Measurements from ENCODE around the gene CA14. TPM values are rescaled to one million over a fixed set of nuclear protein-coding genes. Genes with fewer than 3 reads are reported as not detected.
A peak's percentile ranks its signal among the peaks of the same experiment; 100 is the strongest.
"Not testable (repeated sequence)": the region's sequence is repeated elsewhere in the genome, so short reads cannot be mapped to it uniquely, and the experiment has no call there.

Gene CA14
- total RNA-seq, 1 experiment from 2014 or later = not detected

- Histone ChIP-seq H3K36me3 (ENCODE audit: control insufficient read depth, insufficient read depth, low read length) (peaks cover 8% of the 10 kb centered on the region; the same call in 1 of the 2 replicates), H3K27ac (ENCODE audit: low read length) (peak within 1 kb of the TSS; percentile 92), H3K4me3 (ENCODE audit: low read depth in 2 of 2, low read length in 2 of 2) (peak within 1 kb of the TSS; percentile 78 to 90), H3K27me3 (ENCODE audit: control insufficient read depth, insufficient read depth, low read length) (no peaks in the 10 kb centered on the region), H3K4me1 (ENCODE audit: control insufficient read depth, insufficient read depth, low read length) (peaks cover 17% of the 10 kb centered on the region), H3K9me3 (ENCODE audit: control insufficient read depth, insufficient read depth, low read depth, low read length) (no peaks in the 10 kb centered on the region)
- intact Hi-C loops (cut with micrococcal nuclease; ENCODE audit: unreplicated experiment) (no loop called here), in situ Hi-C loops (cut with HindIII; ENCODE audit: low pct_unique_long_range_greater_than_20kb, low sequenced_read_pairs) (no loop called here)
- BruUV-seq (replicated peaks) = no TSS peak
- ATAC-seq (peak; percentile 92), DNase-seq (ENCODE audit: low read depth, low spot score) (peak; percentile 98)
- POLR2A ChIA-PET = interaction anchor here (0.6 kb wide), 1 partner anchor 136 kb away, joined by 5 read pairs; no protein-coding TSS in a partner anchor
- TF ChIP-seq TCF7L2 (IDR thresholded peaks at IDR 0.05; ENCODE audit: low read depth, low read length) (no peak; the same call in 1 of the 2 replicates), REST (IDR thresholded peaks at IDR 0.05; ENCODE audit: insufficient read depth in 1 of 2, low read depth in 2 of 2, low read length in 1 of 2) (peak; percentile 35 to 75; a peak in 2 of 4 replicates), SIN3A (IDR thresholded peaks at IDR 0.05; ENCODE audit: borderline replicate concordance, insufficient read depth, low read depth, low read length) (peak; percentile 85), CTCF (IDR thresholded peaks at IDR 0.05) (no peak), POLR2AphosphoS5 (IDR thresholded peaks at IDR 0.05; ENCODE audit: low read depth, low read length) (peak; percentile 98)
- CTCF ChIA-PET = no interaction called here
Observed at GRCh38 chr1:150235852-150236613, 21.5 kb upstream of the CA14 start, which contains the start of gene ANP32E. TSS of gene ANP32E (minus strand) at chr1:150236112. CDS start at chr1:150235786, 326 bp downstream.

GRCh38 chr1:150236614-150237100, 20.9 kb upstream of the CA14 start:
- Histone ChIP-seq H3K9me3 (ENCODE audit: control insufficient read depth, insufficient read depth, low read depth, low read length) (no peaks in the 10 kb centered on the region), H3K27ac (ENCODE audit: low read length) (peak overlapping the region; percentile 92), H3K27me3 (ENCODE audit: control insufficient read depth, insufficient read depth, low read length) (no peaks in the 10 kb centered on the region), H3K4me1 (ENCODE audit: control insufficient read depth, insufficient read depth, low read length) (peaks cover 17% of the 10 kb centered on the region), H3K36me3 (ENCODE audit: control insufficient read depth, insufficient read depth, low read length) (peaks cover 8% of the 10 kb centered on the region; the same call in 1 of the 2 replicates), H3K4me3 (ENCODE audit: low read depth in 2 of 2, low read length in 2 of 2) (peak overlapping the region; percentile 78 to 90)
- intact Hi-C loops (cut with micrococcal nuclease; ENCODE audit: unreplicated experiment) (no loop called here), in situ Hi-C loops (cut with HindIII; ENCODE audit: low pct_unique_long_range_greater_than_20kb, low sequenced_read_pairs) (no loop called here)
- ChIA-PET POLR2A (no interaction called here), CTCF (no interaction called here)
- ATAC-seq (no peak), DNase-seq (ENCODE audit: low read depth, low spot score) (no peak)
- TF ChIP-seq CTCF (IDR thresholded peaks at IDR 0.05) (no peak), POLR2AphosphoS5 (IDR thresholded peaks at IDR 0.05; ENCODE audit: low read depth, low read length) (no peak), REST (IDR thresholded peaks at IDR 0.05; ENCODE audit: insufficient read depth in 1 of 2, low read depth in 2 of 2, low read length in 1 of 2) (no peak), TCF7L2 (IDR thresholded peaks at IDR 0.05; ENCODE audit: low read depth, low read length) (no peak), SIN3A (IDR thresholded peaks at IDR 0.05; ENCODE audit: borderline replicate concordance, insufficient read depth, low read depth, low read length) (no peak)
- no TSS peak for BruUV-seq (replicated peaks)

GRCh38 chr1:150237176-150237575, 20.4 kb upstream of the CA14 start:
- H3K9me3 ChIP-seq (ENCODE audit: control insufficient read depth, insufficient read depth, low read depth, low read length); intact Hi-C loops (cut with micrococcal nuclease; ENCODE audit: unreplicated experiment); DNase-seq (ENCODE audit: low read depth, low spot score); H3K4me3 ChIP-seq (ENCODE audit: low read depth in 2 of 2, low read length in 2 of 2); H3K36me3 ChIP-seq (ENCODE audit: control insufficient read depth, insufficient read depth, low read length); BruUV-seq (replicated peaks); H3K27me3 ChIP-seq (ENCODE audit: control insufficient read depth, insufficient read depth, low read length); CTCF ChIA-PET; in situ Hi-C loops (cut with HindIII; ENCODE audit: low pct_unique_long_range_greater_than_20kb, low sequenced_read_pairs); ATAC-seq; POLR2A ChIA-PET: not testable (repeated sequence)
- peaks cover 17% of the 10 kb centered on the region for H3K4me1 ChIP-seq (ENCODE audit: control insufficient read depth, insufficient read depth, low read length)
- peak overlapping the region; percentile 92 for H3K27ac ChIP-seq (ENCODE audit: low read length)

Measured in Panc1 (cell line).